Measurements from ENCODE around the gene ARMC5.

ARMC5 gene

DNA sequence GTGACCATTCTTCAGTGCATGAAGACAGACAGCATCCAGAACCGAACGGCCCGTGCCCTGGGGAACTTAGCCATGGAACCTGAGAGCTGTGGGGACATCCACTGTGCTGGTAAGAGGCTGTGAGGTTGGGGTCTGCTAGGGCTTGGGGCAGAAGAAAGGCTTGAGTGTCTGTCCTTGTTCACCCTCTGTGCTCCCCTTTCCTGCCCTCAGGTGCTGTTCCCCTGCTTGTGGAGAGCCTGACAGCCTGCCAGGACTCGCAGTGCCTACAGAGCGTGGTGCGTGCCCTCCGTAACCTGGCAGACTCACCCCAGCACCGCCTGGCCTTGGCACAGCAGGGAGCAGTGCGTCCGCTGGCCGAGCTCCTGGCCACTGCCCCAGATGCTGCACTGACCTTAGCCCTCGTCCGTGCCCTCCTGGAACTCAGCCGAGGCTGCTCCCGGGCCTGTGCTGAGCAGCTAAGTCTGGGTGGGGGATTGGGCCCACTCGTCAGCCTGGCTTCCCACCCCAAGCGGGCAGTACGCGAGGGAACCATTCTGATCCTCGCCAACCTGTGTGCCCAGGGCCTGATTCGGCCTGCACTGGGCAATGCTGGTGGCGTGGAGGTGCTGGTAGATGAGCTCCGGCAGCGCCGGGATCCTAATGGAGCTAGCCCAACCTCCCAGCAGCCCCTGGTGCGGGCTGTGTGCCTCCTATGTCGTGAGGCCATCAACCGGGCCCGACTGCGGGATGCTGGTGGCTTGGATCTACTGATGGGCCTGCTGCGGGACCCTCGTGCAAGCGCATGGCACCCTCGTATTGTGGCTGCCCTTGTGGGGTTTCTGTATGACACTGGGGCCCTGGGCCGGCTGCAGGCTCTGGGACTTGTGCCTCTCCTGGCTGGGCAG is 2.9 kb downstream of the ARMC5 start:
- H4K20me1 ChIP-seq = peaks cover 10 to 52% (median 12%) of the 10 kb centered on the region in 11 experiments; a peak in 21 of 22 replicates
- H3K4me1 ChIP-seq = peaks cover 48 to 79% (median 71%) of the 10 kb centered on the region in 10 experiments
- H3K27me3 ChIP-seq = no peaks in the 10 kb centered on the region
- H3K9ac ChIP-seq = peak overlapping the region in 3 of 11 experiments; percentile 1 to 31 (median 22); a peak in 2 of 22 replicates
- H3K4me3 ChIP-seq = no peak overlapping the region
- peak overlapping the region in 3 of 11 experiments; percentile 24 to 40 (median 33); a peak in 5 of 22 replicates for H3K27ac ChIP-seq
- no peak for TF ChIP-seq Cebpa-rat (IDR thresholded peaks at IDR 0.05)
- H3K36me3 ChIP-seq = peaks cover 18 to 54% (median 37%) of the 10 kb centered on the region in 11 experiments
- H3K9me3 ChIP-seq (replicated peaks in 1 of 11) = no peaks in the 10 kb centered on the region
- H3K4me2 ChIP-seq = no peak overlapping the region

GRCh38 chr16:31464348-31464769 is 5.1 kb downstream of the ARMC5 start:
- TF ChIP-seq Cebpa-rat (IDR thresholded peaks at IDR 0.05) = no peak
- Histone ChIP-seq H3K4me1 (peaks cover 54 to 90% (median 83%) of the 10 kb centered on the region in 10 experiments), H3K36me3 (peaks cover 18 to 54% (median 37%) of the 10 kb centered on the region in 11 experiments)

DNA sequence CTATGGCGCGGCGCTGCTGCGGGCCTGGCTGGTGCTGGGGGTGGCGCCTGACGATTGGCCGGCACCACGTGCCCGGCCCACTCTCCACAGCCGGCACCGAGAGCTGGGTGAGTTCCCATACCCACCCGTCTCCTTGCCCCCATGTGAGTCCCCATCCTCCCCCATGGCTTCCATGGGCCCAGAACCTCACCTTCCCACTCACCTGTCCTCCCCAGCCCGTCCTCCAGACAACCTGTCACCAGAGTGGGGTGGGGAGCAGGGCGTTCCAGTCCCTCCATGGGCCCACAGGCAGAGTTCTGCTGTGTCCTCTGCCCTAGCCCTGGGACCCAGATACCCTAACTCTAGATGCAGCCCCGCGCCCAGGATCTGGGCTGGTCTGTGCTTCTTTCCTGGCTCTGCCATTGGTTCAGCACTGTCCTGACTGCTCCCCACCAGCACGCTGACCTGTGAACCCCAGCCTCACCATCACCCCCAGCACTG is 5.5 kb downstream of the ARMC5 start:
- Histone ChIP-seq H3K27me3 (no peaks in the 10 kb centered on the region), H3K36me3 (peaks cover 18 to 54% (median 37%) of the 10 kb centered on the region in 11 experiments), H4K20me1 (peaks cover 0 to 37% (median 0%) of the 10 kb centered on the region in 11 experiments; a peak in 4 of 22 replicates), H3K4me3 (no peak overlapping the region), H3K27ac (peak overlapping the region in 3 of 11 experiments; percentile 2 to 48 (median 31); a peak in 5 of 22 replicates), H3K9me3 (replicated peaks in 1 of 11) (no peaks in the 10 kb centered on the region), H3K4me2 (peak overlapping the region in 9 of 11 experiments; percentile 7 to 99 (median 88); a peak in 11 of 22 replicates), H3K4me1 (peaks cover 54 to 90% (median 83%) of the 10 kb centered on the region in 10 experiments), H3K9ac (peak overlapping the region in 1 of 11 experiments; percentile 19; a peak in 1 of 22 replicates)
- no peak for TF ChIP-seq Cebpa-rat (IDR thresholded peaks at IDR 0.05)

More at GRCh38 chr16:31464348-31464769, 5.1 kb downstream of the ARMC5 start:
- H3K9ac ChIP-seq = no peak overlapping the region
- no peaks in the 10 kb centered on the region for H3K9me3 ChIP-seq (replicated peaks in 1 of 11)
- no peaks in the 10 kb centered on the region for H3K27me3 ChIP-seq
- peak overlapping the region in 4 of 11 experiments; percentile 13 to 48 (median 38); a peak in 5 of 22 replicates for H3K27ac ChIP-seq
- H4K20me1 ChIP-seq = peaks cover 0 to 37% (median 0%) of the 10 kb centered on the region in 11 experiments; a peak in 4 of 22 replicates
- H3K4me2 ChIP-seq = peak overlapping the region in 6 of 11 experiments; percentile 7 to 98 (median 58); a peak in 4 of 22 replicates
- no peak overlapping the region for H3K4me3 ChIP-seq

- H3K9ac ChIP-seq = peak overlapping the region; percentile 55 to 82 (median 75); a peak in 21 of 22 replicates
- no peak for TF ChIP-seq Cebpa-rat (IDR thresholded peaks at IDR 0.05)
These were observed 6.6 kb downstream of the ARMC5 start for GRCh38 chr16:31465788-31466370.

DNA sequence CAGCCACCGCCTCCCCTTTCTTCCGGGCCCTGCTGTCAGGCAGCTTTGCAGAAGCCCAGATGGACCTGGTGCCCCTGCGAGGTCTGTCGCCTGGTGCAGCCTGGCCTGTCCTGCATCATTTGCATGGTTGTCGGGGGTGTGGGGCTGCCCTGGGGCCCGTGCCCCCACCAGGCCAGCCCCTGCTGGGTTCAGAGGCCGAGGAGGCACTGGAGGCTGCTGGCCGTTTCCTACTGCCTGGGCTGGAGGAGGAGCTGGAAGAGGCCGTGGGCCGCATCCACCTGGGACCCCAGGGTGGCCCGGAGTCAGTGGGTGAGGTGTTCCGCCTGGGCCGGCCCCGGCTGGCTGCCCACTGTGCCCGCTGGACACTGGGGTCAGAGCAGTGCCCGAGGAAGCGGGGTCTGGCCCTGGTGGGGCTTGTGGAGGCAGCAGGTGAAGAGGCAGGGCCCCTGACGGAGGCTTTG is 7.1 kb downstream of the ARMC5 start:
- Histone ChIP-seq H3K27me3 (no peaks in the 10 kb centered on the region), H4K20me1 (peaks cover 0 to 22% (median 0%) of the 10 kb centered on the region in 11 experiments; a peak in 3 of 22 replicates), H3K27ac (peak overlapping the region; percentile 57 to 97 (median 87)), H3K4me2 (peak overlapping the region; percentile 72 to 100 (median 91)), H3K4me1 (peaks cover 53 to 91% (median 83%) of the 10 kb centered on the region in 10 experiments), H3K9me3 (replicated peaks in 1 of 11) (no peaks in the 10 kb centered on the region), H3K36me3 (peaks cover 18 to 51% (median 37%) of the 10 kb centered on the region in 11 experiments), H3K4me3 (peak overlapping the region in 9 of 10 experiments; percentile 1 to 56 (median 51); a peak in 16 of 20 replicates), H3K9ac (peak overlapping the region; percentile 55 to 82 (median 75))
- TF ChIP-seq Cebpa-rat (IDR thresholded peaks at IDR 0.05) = no peak

More at GRCh38 chr16:31465788-31466370, 6.6 kb downstream of the ARMC5 start:
- Histone ChIP-seq H4K20me1 (peaks cover 0 to 27% (median 0%) of the 10 kb centered on the region in 11 experiments; a peak in 4 of 22 replicates), H3K27ac (peak overlapping the region; percentile 57 to 97 (median 87); a peak in 21 of 22 replicates), H3K4me1 (peaks cover 53 to 91% (median 83%) of the 10 kb centered on the region in 10 experiments), H3K9me3 (replicated peaks in 1 of 11) (no peaks in the 10 kb centered on the region), H3K4me3 (peak overlapping the region in 9 of 10 experiments; percentile 1 to 56 (median 51); a peak in 16 of 20 replicates), H3K36me3 (peaks cover 18 to 54% (median 37%) of the 10 kb centered on the region in 11 experiments), H3K27me3 (no peaks in the 10 kb centered on the region), H3K4me2 (peak overlapping the region; percentile 72 to 100 (median 91))

GRCh38 chr16:31467151-31467773 is 8.0 kb downstream of the ARMC5 start:
- Histone ChIP-seq H3K4me2 (peak overlapping the region; percentile 72 to 100 (median 91)), H3K9ac (peak overlapping the region; percentile 55 to 82 (median 75); a peak in 21 of 22 replicates)

GRCh38 chr16:31467858-31468257 is 8.6 kb downstream of the ARMC5 start:
- peak overlapping the region; percentile 57 to 97 (median 87); a peak in 20 of 22 replicates for H3K27ac ChIP-seq
- H3K4me1 ChIP-seq = peaks cover 63 to 90% (median 87%) of the 10 kb centered on the region in 10 experiments
- peaks cover 8 to 36% (median 25%) of the 10 kb centered on the region in 11 experiments for H3K36me3 ChIP-seq
- H4K20me1 ChIP-seq = peaks cover 0 to 15% (median 0%) of the 10 kb centered on the region in 11 experiments; a peak in 3 of 22 replicates
- H3K4me3 ChIP-seq = peak overlapping the region in 5 of 10 experiments; percentile 28 to 56 (median 51); a peak in 4 of 20 replicates
- no peaks in the 10 kb centered on the region for H3K27me3 ChIP-seq
- peak overlapping the region; percentile 72 to 100 (median 91) for H3K4me2 ChIP-seq
- no peaks in the 10 kb centered on the region for H3K9me3 ChIP-seq (replicated peaks in 1 of 11)
- no peak for TF ChIP-seq Cebpa-rat (IDR thresholded peaks at IDR 0.05)
- peak overlapping the region in 10 of 11 experiments; percentile 20 to 82 (median 78); a peak in 16 of 22 replicates for H3K9ac ChIP-seq

More at GRCh38 chr16:31467151-31467773, 8.0 kb downstream of the ARMC5 start:
- Histone ChIP-seq H3K4me1 (peaks cover 57 to 90% (median 86%) of the 10 kb centered on the region in 10 experiments), H3K27me3 (no peaks in the 10 kb centered on the region), H3K4me3 (peak overlapping the region in 8 of 10 experiments; percentile 17 to 56 (median 51); a peak in 15 of 20 replicates), H3K27ac (peak overlapping the region; percentile 57 to 97 (median 87)), H4K20me1 (peaks cover 0 to 15% (median 0%) of the 10 kb centered on the region in 11 experiments; a peak in 3 of 22 replicates), H3K36me3 (peaks cover 13 to 42% (median 31%) of the 10 kb centered on the region in 11 experiments), H3K9me3 (replicated peaks in 1 of 11) (no peaks in the 10 kb centered on the region)
- no peak for TF ChIP-seq Cebpa-rat (IDR thresholded peaks at IDR 0.05)
